ENCODE measurements around the gene BAIAP2.

DNA sequence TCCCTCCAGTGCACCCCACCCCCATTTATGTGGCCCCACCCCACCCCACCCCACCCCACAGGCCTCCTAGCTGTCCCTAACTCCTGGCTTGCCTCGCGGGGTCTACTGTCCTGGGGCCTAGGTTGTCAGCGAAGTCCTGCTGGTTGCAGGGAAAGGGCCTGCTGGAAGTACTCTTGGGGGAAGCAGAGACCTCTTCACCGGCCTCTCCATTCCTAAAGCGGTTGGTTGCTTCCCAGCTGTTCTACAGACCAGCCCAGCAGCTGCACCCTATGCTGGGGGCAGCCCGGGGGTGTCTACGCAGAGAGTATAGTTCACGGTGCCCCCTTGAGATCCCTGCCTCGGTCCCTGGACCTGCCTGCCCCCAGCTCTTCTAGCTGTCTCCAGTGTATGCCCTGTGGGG lies 56.2 kb downstream of the BAIAP2 start:
- TF ChIP-seq POLR2AphosphoS5 (IDR thresholded peaks at IDR 0.05; ENCODE audit: low read depth, low read length) = no peak
- no peak for TF ChIP-seq REST (IDR thresholded peaks at IDR 0.05; ENCODE audit: insufficient read depth in 1 of 2, low read depth in 2 of 2, low read length in 2 of 2)
- no peak for TF ChIP-seq TAF1 (IDR thresholded peaks at IDR 0.05; ENCODE audit: borderline replicate concordance, insufficient read depth, low read length)
- no peak for TF ChIP-seq SIN3A (IDR thresholded peaks at IDR 0.05; ENCODE audit: borderline replicate concordance, insufficient read depth, low read length)

Measured in PFSK-1 (cell line).